AG10803 (cell line): Measurements from ENCODE around the gene INTS13.

Experiments used
- DNase-seq: peaks from one replicate; pipeline ENCODE4 v3.0.0; 2010; ENCODE audit warnings: low read depth
- H3K4me3 ChIP-seq: 2 replicates; pipeline ENCODE4 v1.5.1; 2011; ENCODE audit warnings: mild to moderate bottlenecking, low read length, control low read depth
- CTCF ChIP-seq: conservative IDR thresholded peaks from 2 replicates; pipeline ENCODE4 v1.5.1; 2011; ENCODE audit warnings: mild to moderate bottlenecking, low read length, control low read depth, inconsistent platforms

Gene INTS13

GRCh38 chr12:26935636-26936378 lies 2.0 kb downstream of the INTS13 start:
- H3K4me3 ChIP-seq = 0 out of 2 replicates have a peak overlapping the region, but pooled peaks have one; percentile 3
- TF ChIP-seq CTCF = no peak
- DNase-seq = no peak

- no peak for TF ChIP-seq CTCF
- H3K4me3 ChIP-seq = no peak overlapping the region
- DNase-seq = no peak
Observed at GRCh38 chr12:26929590-26929989, 8.2 kb downstream of the INTS13 start.

GRCh38 chr12:26928661-26929060 lies 9.1 kb downstream of the INTS13 start:
- no peak overlapping the region for H3K4me3 ChIP-seq
- no peak for TF ChIP-seq CTCF

GRCh38 chr12:26921886-26922285 lies 15.9 kb downstream of the INTS13 start:
- no peak for TF ChIP-seq CTCF
- no peak overlapping the region for H3K4me3 ChIP-seq
- no peak for DNase-seq

More at GRCh38 chr12:26928661-26929060, 9.1 kb downstream of the INTS13 start:
- DNase-seq = no peak

GRCh38 chr12:26919216-26919555 lies 18.6 kb downstream of the INTS13 start:
- H3K4me3 ChIP-seq = no peak overlapping the region
- DNase-seq = no peak
- no peak for TF ChIP-seq CTCF

- H3K4me3 ChIP-seq = no peak overlapping the region
- no peak for DNase-seq
- peak; percentile 39 for TF ChIP-seq CTCF
Observed at GRCh38 chr12:26918321-26919215, 19.2 kb downstream of the INTS13 start.

- no peak overlapping the region for H3K4me3 ChIP-seq
- no peak for DNase-seq
- no peak for TF ChIP-seq CTCF
Observed at GRCh38 chr12:26906704-26907103, 31.1 kb downstream of the INTS13 start.
